ENCODE results near the gene ZNF25.
"Not testable (repeated sequence)": the region's sequence is repeated elsewhere in the genome, so short reads cannot be mapped to it uniquely, and the experiment has no call there.

ZNF25 gene

GRCh38 chr10:37976091-37976879 lies at the start of gene ZNF25:
TSS of gene ZNF25 (minus strand) at chr10:37976647. CDS start at chr10:37971722, 4,925 bp downstream.
- TF ChIP-seq BHLHE40 (IDR thresholded peaks at IDR 0.05; ENCODE audit: borderline replicate concordance), result no peak
- no peak for TF ChIP-seq LEF1 (IDR thresholded peaks at IDR 0.05; ENCODE audit: borderline replicate concordance)
- TF ChIP-seq, protein P1, sequence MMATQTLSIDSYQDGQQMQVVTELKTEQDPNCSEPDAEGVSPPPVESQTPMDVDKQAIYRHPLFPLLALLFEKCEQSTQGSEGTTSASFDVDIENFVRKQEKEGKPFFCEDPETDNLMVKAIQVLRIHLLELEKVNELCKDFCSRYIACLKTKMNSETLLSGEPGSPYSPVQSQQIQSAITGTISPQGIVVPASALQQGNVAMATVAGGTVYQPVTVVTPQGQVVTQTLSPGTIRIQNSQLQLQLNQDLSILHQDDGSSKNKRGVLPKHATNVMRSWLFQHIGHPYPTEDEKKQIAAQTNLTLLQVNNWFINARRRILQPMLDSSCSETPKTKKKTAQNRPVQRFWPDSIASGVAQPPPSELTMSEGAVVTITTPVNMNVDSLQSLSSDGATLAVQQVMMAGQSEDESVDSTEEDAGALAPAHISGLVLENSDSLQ (IDR thresholded peaks at IDR 0.05), result peak; percentile 68
- no peak for TF ChIP-seq SP1 (IDR thresholded peaks at IDR 0.05)
- TF ChIP-seq TARDBP (IDR thresholded peaks at IDR 0.05), result no peak
- no peak for TF ChIP-seq ELF4 (IDR thresholded peaks at IDR 0.05)
- no peak for TF ChIP-seq SUZ12 (IDR thresholded peaks at IDR 0.05)
- TF ChIP-seq L3MBTL2 (conservative IDR thresholded peaks at IDR 0.05), result peak; percentile 37; the same call in 1 of the 2 replicates
- peak; percentile 79 for TF ChIP-seq ZNF384 (IDR thresholded peaks at IDR 0.05)
- ChIA-PET POLR2A (interaction anchor here (0.7 to 2.1 kb wide), 4 partner anchors 15 to 54 kb away, joined by 3 to 12 read pairs (median 3); partner anchors contain the start of gene ZNF33A), CTCF (no interaction called here)
- DNase-seq (ENCODE audit: extremely low spot score), result peak; percentile 86

DNA sequence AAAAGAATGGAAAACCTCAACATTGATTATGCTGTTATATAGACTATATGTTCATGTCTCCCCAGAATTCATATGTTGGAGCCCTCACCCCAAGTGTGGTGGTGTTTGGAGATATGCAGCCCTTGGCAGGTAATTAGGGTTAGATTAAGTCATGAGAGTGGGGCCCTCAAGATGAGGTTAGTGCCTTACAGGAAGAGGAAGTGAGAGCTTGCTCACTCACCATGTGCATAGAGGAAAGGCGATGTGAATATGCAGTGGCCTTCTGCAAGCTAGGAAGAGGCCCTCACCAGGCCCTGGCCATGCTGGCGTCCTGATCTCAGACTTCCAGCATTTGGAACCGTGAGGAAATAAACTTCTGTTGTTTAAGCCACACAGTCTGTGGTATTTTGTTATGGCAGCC lies 48.8 kb upstream of the ZNF25 start:
- CTCF ChIA-PET, result no interaction called here
- no peak for DNase-seq (ENCODE audit: extremely low spot score)
- POLR2A ChIA-PET, result interaction anchor here (1.2 kb wide), 1 partner anchor 68 kb away, joined by 4 read pairs; the partner anchor contains the start of gene ZNF37A
- no peak for TF ChIP-seq NFRKB (IDR thresholded peaks at IDR 0.05)
- no peak for TF ChIP-seq FOXA1 (IDR thresholded peaks at IDR 0.05)
- TF ChIP-seq CTBP1 (IDR thresholded peaks at IDR 0.05; ENCODE audit: borderline replicate concordance), result no peak
- TF ChIP-seq ARNT (IDR thresholded peaks at IDR 0.05), result no peak
- TF ChIP-seq SP1 (IDR thresholded peaks at IDR 0.05), result no peak
- TF ChIP-seq BHLHE40 (IDR thresholded peaks at IDR 0.05; ENCODE audit: borderline replicate concordance), result no peak
- no peak for TF ChIP-seq FOXK2 (IDR thresholded peaks at IDR 0.05)
- no peak for TF ChIP-seq LEF1 (IDR thresholded peaks at IDR 0.05; ENCODE audit: borderline replicate concordance)
- TF ChIP-seq SUZ12 (IDR thresholded peaks at IDR 0.05), result no peak
- TF ChIP-seq L3MBTL2 (conservative IDR thresholded peaks at IDR 0.05), result no peak

GRCh38 chr10:38019124-38019523 lies 42.7 kb upstream of the ZNF25 start:
- CTCF ChIA-PET; POLR2A ChIA-PET; DNase-seq (ENCODE audit: extremely low spot score): not testable (repeated sequence)

DNA sequence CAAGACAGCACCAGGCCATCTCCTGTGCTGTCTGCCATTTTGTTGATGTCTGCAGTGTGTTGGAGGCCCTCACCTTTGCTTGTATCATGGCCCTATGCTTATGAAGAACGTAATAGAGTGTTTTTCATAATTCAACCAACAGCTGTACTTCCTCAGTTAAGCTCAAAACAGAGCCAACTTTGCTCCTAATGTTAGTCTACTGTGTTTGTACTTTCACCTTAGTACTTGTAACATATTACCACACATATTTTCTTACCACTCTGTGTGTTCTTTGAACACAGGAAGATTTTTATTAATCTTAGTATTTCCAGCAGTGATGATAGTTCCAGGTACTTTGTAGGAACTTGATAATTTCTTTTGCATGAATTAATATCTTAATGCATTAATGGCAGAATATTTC lies 39.9 kb upstream of the ZNF25 start:
- ChIA-PET CTCF (no interaction called here), POLR2A (no interaction called here)
- no peak for DNase-seq (ENCODE audit: extremely low spot score)
- no peak for TF ChIP-seq ELF4 (IDR thresholded peaks at IDR 0.05)
- TF ChIP-seq, protein P1 (IDR thresholded peaks at IDR 0.05), result no peak
- TF ChIP-seq SP1 (IDR thresholded peaks at IDR 0.05), result no peak
- TF ChIP-seq HDGF (IDR thresholded peaks at IDR 0.05; ENCODE audit: borderline replicate concordance), result no peak
- TF ChIP-seq FOXK2 (IDR thresholded peaks at IDR 0.05), result no peak
- no peak for TF ChIP-seq LEF1 (IDR thresholded peaks at IDR 0.05; ENCODE audit: borderline replicate concordance)
- TF ChIP-seq TARDBP (IDR thresholded peaks at IDR 0.05), result no peak
- no peak for TF ChIP-seq BHLHE40 (IDR thresholded peaks at IDR 0.05; ENCODE audit: borderline replicate concordance)
- no peak for TF ChIP-seq ZNF384 (IDR thresholded peaks at IDR 0.05)
- no peak for TF ChIP-seq NFRKB (IDR thresholded peaks at IDR 0.05)
- no peak for TF ChIP-seq CTBP1 (IDR thresholded peaks at IDR 0.05; ENCODE audit: borderline replicate concordance)
- TF ChIP-seq FOXA1 (IDR thresholded peaks at IDR 0.05), result no peak
- TF ChIP-seq L3MBTL2 (conservative IDR thresholded peaks at IDR 0.05), result no peak
- no peak for TF ChIP-seq FOXM1 (IDR thresholded peaks at IDR 0.05; ENCODE audit: borderline replicate concordance)
- TF ChIP-seq ARNT (IDR thresholded peaks at IDR 0.05), result no peak
- TF ChIP-seq SUZ12 (IDR thresholded peaks at IDR 0.05), result no peak

DNA sequence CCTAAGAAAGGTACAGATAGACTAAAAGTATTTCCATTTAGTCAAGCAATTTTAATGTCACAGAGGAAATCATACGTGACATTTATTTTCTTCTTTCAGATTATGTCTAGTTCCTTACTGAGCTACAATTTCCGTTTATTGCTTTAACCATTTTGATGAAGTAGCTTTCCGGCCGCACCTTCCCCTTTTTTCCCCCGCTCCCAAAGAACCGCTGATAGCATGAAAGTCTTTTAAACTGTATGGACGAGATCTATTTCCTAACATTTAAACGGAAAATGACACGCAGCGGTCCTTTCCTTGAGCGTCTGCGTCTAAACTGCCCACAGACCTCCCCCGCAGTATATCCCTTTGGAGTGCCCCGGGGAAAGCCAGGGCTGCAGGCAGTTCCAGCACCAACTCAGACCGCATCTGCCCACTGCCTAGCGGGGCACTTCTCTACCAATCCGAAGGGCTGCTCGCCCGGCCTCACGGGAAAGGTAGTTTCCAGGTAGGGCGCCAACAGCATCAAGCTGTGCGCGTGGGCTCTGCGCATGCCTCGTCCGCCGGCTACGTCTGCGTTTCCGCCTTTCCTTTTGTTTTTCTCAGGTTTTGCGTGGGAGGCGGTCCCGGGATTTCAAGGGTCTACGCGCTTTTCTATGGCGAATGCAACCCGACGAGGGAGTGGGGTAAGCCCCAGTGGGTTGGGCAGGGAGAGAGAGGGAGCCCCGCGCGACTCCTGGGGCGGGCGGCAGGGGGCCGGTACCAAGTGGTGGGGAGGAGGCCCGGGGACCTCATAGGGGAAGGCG lies 33.9 kb upstream of the ZNF25 start, which contains the start of gene ZNF33A:
Gene ZNF33A (plus strand): TSS at position 557 of the 785 bp plus-strand sequence. CDS start 1,667 bp downstream, outside the sequence.
- ChIA-PET POLR2A (interaction anchor here (1.3 to 1.7 kb wide), 6 partner anchors 8 to 153 kb away, joined by 3 to 12 read pairs (median 7); partner anchors contain the start of genes ZNF248, ZNF25 and ZNF37A), CTCF (interaction anchor here (0.7 kb wide), 1 partner anchor 1122 kb away, joined by 3 read pairs; no protein-coding TSS in a partner anchor)
- TF ChIP-seq L3MBTL2 (conservative IDR thresholded peaks at IDR 0.05) (no peak), SP1 (IDR thresholded peaks at IDR 0.05) (no peak), FOXK2 (IDR thresholded peaks at IDR 0.05) (no peak), TARDBP (IDR thresholded peaks at IDR 0.05) (no peak), ELF4 (IDR thresholded peaks at IDR 0.05) (no peak), LEF1 (IDR thresholded peaks at IDR 0.05; ENCODE audit: borderline replicate concordance) (no peak), CTBP1 (IDR thresholded peaks at IDR 0.05; ENCODE audit: borderline replicate concordance) (no peak), SUZ12 (IDR thresholded peaks at IDR 0.05) (no peak), FOXA1 (IDR thresholded peaks at IDR 0.05) (no peak), NFRKB (IDR thresholded peaks at IDR 0.05) (no peak), ARNT (IDR thresholded peaks at IDR 0.05) (no peak), HDGF (IDR thresholded peaks at IDR 0.05; ENCODE audit: borderline replicate concordance) (no peak), BHLHE40 (IDR thresholded peaks at IDR 0.05; ENCODE audit: borderline replicate concordance) (no peak), FOXM1 (IDR thresholded peaks at IDR 0.05; ENCODE audit: borderline replicate concordance) (no peak)
- TF ChIP-seq, protein P1 (IDR thresholded peaks at IDR 0.05), result no peak
- DNase-seq (ENCODE audit: extremely low spot score), result peak; percentile 70
